ENCODE results near the gene RENBP.

Gene RENBP

DNA sequence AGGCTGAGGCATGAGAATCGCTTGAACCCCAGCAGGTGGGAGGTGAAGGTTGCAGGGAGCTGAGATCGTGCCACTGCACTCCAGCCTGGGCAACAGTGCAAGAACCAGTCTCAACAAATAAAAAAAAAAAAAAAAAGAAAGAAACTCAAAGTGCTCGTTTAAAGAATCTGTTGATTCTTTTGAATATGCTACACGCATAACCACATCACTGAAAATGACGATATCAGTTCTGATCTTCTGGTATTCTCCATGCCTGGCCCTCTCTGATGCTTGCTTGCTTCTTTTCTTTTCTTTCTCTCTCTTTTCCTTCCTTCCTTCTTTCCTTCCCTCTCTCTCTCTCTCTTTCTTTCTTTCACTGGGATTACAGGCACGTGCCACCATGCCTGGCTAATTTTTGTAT lies 32.6 kb downstream of the RENBP start:
- DNase-seq: no peak

DNA sequence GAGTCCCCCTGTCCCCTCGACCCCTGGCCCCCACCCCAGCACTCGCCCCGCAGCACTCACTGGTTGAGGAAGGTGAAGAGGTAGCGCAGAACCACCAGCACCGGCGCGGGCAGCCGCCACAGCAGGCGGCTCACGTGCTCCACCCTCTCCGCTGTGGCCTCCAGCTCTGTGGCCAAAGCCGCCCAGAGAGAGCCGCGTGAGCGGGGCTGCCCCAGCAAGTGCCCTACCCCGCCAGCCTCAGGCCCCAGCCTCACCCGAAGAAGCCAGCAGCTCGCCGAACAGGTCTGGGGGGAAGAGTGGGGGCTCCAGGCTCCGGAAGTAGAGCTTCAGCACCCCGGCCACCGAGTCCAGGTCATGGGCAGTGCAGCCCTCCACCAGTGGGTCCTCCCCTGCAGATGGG lies 34.0 kb downstream of the RENBP start:
- DNase-seq: no peak

DNA sequence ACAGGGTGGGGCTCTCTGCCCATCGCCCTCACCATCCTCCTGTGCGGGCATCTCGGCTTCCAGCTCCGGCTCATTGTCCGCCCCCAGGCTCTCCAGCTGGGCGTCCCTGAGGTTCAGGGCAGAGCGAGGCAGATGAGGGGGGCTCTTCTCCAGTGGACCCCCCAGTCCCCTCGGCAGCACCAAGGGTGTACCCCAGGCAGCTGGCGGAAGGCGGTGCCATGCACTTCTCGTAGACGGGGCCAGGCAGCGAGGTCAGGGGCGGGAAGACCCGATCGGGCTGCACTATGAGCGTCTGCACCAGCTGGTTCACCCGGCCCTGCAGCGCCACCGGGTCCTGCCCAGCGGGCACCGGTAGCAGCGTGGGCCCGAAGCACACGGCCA lies 34.5 kb downstream of the RENBP start:
- no peak for DNase-seq

DNA sequence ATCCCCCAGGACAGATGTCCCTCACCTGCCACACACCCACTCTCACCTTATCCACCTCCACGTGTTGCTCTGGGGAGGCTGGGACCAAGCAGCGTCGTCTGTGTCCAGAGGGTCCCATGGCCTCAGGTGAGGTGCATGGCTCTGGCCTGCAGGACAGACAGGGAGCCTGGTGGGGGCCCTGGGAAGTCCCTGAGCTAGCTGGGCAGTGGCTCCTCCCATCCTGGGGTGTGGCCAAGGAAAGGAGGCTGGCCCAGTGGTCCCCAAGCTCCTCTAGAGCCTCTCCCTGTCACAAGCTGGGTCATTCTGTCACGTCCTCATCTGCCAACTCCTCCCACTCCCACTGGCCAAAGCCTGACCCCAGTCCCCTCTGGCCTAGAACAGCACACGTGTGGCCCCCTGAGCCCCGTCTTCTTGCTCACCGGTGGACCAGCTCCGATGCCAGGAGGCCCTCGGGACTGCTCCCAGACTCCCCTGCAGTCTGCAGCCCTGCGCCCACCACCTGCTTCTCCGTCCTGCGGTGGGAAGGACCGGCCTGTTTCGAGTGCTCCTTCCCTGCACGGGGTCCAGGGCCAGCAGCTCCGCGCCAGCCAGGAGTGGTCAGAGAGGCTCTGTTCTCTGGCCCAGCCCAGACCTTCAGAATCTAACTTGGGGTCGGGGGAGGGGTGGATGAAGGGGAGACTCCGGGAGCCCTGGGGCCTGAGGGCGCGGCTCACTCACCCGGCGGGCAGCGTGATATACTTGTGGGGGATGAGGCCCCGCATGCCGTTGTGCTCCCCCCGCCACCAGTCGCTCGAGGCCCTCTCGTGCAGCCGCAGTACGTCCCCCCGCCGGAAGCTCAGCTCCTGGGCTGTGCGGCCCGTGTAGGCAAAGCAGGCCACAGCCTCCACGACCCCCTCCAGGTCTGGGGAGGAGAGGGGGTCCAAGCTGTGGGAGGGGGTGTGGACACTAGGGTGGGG lies 35.1 kb downstream of the RENBP start:
- DNase-seq: no peak

DNA sequence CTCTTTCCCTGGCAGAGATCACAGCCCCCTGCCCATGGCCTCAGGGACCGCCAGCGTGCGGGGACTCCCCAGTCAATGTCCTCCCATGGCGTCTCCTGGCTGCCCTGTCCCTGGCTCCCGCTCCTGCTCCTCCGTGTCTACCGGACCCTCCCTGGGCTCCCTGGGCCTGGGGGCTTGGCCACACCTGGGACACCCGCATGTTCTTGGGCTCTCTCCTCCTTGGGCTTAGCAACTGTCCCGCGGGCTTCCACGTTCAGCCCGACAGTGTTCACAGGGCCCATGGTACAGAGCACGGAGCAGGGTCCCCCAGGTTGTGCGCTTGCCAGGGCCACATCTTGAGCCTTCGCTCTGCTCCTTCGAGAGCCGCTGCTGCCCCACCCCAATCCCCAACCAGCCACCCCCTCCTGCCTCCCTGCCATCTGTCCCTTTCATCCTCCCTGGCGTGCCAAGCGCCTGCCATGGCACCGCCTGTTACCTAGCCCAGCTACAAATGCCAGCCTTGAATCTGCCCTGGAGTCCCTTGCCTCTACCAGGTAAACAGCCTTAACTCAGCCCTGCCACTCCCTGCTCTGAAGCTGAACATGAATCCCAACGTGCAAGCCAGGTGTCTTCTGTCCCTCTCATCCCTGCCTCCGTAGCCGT lies 36.1 kb downstream of the RENBP start:
- no peak for DNase-seq

DNA sequence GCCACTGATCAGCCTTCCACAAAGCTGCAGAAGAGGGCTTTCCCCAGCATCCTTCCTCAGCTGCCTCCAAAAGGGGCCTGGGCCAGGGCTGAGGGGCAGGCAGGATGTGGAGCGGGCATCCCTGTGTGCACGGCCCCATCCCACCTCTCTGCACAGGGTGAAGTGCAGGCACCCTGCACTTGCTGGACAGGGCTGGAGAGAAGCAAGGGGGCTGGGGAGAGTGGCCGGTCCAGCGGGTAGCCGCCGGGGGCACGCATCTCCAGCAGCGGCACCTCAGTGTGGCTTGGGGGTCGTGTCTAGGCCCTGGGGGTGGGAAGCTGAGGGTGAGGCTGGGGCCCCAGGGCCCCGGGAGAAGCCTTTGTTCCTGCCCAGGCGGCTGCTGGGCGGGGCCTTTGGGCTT lies 37.0 kb downstream of the RENBP start:
- no peak for DNase-seq

DNA sequence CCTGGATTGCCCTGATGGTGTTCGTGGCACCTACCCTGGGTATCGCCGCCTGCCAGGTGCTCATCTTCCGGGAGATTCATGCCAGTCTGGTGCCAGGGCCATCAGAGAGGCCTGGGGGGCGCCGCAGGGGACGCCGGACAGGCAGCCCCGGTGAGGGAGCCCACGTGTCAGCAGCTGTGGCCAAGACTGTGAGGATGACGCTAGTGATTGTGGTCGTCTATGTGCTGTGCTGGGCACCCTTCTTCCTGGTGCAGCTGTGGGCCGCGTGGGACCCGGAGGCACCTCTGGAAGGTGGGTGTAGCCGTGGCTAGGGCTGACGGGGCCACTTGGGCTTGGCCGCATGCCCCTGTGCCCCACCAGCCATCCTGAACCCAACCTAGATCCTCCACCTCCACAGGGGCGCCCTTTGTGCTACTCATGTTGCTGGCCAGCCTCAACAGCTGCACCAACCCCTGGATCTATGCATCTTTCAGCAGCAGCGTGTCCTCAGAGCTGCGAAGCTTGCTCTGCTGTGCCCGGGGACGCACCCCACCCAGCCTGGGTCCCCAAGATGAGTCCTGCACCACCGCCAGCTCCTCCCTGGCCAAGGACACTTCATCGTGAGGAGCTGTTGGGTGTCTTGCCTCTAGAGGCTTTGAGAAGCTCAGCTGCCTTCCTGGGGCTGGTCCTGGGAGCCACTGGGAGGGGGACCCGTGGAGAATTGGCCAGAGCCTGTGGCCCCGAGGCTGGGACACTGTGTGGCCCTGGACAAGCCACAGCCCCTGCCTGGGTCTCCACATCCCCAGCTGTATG lies 38.1 kb downstream of the RENBP start:
- DNase-seq: no peak

DNA sequence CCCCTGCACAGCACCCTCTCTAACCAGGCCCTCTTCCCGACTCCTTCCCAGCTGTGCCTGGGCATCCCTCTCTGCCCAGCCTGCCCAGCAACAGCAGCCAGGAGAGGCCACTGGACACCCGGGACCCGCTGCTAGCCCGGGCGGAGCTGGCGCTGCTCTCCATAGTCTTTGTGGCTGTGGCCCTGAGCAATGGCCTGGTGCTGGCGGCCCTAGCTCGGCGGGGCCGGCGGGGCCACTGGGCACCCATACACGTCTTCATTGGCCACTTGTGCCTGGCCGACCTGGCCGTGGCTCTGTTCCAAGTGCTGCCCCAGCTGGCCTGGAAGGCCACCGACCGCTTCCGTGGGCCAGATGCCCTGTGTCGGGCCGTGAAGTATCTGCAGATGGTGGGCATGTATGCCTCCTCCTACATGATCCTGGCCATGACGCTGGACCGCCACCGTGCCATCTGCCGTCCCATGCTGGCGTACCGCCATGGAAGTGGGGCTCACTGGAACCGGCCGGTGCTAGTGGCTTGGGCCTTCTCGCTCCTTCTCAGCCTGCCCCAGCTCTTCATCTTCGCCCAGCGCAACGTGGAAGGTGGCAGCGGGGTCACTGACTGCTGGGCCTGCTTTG lies 38.9 kb downstream of the RENBP start:
- DNase-seq: no peak

DNA sequence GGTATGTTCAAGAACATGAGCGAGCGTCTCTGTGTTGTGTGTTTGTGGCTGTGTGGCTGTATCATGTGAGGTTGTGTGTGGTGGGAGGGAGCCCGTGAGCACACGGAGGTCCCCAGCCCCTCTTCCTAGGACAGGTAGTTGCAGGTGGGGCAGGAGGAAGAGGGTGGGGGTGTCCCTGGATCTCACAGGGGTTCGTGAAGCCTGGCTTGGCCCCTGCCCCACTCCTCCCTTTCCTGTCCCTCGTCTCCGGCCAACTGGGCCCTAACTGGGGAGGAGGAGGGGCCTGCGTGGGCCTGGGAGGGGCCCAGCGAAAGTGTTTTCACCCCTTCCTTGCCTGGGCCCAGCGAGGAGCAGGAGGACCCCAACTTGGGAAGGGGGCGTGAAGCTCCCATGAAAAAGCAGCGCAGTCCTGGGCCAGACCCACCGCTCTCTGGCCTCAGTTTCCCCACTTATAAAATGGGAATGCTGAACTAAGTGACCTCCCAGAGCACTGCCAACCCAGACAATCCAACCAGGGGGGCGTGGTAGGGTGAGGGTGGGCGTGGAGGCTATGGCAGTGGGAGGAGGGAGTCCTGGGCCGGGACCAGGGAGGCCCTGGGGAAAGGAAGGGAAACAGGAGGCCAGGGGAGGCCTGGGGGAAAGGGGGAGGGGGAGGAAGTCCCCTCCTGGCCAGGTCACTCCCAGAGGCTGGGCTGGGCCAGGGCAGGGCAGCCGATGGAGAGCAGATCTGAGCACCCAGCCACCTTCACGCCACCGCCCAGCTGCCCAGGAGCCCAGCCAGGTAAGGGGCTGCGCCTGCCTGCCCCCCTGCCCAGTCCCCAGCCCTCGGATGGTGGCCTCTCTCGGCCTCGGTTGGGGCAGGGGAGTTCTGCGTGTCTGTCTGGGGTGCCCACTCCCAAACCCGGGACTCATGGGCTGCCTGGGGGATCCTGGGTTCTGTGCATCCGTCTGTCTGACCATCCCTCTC lies 40.2 kb downstream of the RENBP start, which contains the start of gene AVPR2:
TSS of gene AVPR2 (plus strand) at position 683 of the 967 bp plus-strand sequence. CDS start 473 bp downstream, outside the sequence.
- no peak for DNase-seq

DNA sequence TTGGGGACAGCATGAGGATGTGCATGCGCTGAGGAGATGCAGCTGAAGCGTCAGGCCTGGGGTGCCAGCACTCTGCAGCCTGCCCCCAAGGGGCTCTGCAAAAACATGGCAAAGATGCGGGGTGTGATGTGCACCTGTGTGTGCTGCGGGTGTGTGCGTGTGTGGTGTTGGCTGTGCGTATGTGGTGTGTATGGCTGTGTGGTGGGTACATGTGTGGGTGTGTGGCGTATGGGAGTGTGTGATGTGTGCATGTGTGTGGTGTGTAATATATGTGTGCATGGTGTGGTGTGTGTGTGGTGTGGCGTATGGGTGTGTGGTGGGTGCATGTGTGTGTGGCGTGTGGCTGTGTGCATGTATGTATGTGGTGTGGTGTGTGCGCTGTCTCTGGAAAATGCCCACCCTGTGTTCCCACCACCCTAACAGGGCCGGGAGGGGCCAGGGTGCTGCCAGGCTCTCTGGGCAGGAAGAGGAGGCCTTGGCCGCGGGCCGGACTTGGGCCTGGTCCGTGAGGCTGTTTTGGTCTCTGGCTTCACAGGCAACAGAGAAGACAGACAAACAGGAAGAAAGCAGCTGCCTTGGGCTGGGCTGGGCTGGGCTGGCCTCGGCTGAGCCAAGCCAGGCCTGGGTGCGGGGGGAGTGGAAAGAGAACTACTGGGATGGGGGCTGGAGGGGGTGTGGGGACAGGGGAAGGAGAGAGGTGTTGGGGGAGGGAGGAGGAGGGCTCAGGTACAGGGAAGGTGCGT lies 41.0 kb downstream of the RENBP start:
- DNase-seq: no peak

DNA sequence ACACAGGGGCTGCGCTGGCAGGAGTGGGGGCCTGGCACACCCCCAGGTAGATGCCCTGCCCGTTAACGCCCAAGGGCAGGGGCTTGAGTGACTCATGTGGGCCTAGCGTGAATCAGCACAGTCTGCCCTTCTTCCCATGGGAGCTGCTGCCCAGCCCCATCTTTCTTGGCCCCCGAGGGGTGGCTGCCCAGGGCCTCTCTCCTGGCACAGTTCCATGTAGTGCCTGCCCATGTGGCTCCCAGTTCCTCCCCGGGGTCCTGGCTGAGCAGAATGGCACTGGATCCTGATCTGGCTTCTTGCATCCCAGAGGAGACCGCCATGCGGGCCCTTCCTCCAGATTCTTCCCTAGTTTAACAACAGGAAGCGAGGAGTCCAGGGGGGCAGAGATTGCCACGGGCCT lies 42.1 kb downstream of the RENBP start:
- no peak for DNase-seq

DNA sequence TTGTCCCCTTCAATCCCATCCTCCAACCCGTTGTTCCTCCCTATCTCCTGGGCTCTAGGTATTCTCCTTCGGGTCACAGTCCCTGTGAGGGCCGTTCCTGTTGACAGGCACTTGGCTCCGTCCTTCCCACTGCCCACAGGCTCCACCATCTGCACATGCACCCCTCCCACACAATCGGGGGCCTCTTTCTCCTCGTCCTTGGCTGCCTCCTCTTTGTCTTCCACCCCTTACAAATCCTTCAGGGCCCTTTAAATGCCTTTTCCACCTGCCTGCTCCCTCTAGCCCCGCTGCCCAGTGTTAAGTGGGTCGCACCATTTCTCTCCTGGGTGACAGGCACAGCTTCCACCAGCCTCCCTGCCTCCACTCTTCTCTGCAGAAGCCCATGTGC lies 42.7 kb downstream of the RENBP start:
- no peak for DNase-seq

DNA sequence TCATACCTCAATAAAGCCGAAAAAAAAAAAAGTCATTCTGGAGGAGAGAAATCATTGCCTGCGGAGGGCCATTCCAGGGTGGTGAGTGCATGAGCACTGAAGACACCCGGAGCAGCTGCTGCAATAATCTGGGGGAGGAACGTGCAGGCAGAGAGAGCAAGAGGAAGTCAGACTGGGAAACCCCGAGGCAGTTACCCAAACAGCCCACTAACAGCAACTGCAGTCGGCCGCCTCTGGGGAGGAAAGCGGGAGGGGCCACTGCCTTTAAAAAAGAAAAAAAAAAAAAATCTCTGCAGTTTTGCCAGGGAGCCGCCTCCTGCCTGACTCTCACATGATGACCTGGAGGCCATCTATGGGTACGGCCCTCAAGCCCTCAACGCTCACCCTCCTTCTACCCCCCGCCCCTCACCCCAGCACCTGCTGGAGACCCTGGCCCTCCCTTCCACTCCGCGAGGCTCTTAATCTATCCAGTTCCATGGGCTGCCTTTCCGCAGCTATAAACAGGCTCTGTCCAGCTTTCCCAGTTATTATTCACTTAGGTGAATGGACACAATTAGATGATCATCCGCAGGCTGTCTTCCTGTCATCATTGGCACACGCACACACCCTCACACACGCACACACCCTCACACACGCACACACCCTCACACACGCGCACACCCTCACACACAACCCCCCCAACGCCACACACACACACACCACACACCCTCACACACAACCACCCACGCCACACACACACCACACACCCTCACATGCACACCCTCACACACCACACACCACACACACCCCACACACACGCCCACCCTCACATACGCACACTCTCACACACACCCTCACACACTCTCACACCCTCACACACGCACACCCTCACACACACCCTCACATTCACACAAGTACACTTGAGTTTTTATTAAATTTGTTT lies 43.4 kb downstream of the RENBP start:
- DNase-seq: peak; percentile 45

DNA sequence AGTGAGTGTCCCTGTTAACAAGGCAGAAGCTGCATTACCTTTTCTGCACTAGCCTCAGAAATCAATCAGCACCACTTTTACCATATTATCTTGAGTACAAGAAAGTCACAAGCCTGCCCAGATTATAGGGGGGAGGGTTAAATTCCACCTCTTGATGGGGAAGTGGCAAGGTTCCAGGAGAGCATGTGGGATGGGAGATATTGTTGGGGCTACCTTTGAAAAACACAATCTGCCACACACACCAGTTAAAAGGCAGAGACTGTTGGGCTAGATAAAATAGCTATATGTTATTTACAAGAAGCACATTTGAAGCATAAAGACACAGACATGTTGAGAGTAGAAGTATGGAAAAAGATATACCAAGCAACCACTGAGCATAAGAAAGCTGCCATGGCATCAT lies 46.5 kb downstream of the RENBP start:
- DNase-seq: no peak

DNA sequence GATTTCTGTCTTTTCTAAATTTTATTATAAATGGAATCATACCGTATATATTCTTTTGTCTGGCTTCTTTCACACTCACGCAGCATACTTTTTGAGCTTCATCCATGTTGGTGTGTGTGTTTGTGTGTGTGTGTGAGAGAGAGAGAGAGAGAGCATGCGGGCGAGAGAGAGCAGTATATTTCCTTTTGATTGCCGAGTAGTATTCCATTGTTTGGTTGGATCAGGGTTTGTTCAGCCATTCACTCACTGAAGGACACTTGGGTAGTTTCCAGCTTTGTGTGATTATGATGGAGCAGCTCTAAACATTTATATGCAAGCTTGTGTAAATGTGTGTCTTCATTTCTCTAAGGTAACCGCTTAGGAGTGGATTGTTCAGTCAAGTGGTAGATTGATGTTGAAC lies 55.3 kb downstream of the RENBP start:
- DNase-seq: no peak

DNA sequence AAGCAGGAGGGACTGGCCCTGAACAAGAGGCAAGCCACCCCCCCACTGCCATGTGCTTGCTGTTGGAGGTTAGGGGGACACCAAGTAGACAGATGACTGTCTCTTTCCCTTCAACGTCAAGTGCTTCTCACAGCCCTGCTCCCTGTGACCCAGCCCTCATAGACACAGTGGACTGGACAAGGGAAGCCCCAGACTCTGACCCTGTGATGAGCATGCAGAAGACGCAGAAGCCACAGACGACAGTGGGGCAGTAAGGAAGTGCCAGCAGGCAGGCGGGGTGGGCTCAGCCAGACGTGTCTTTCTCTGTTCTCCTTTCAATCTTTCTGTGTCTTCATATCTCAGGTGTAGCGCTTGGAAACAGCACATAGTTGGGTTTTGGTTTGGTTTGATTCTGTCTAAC lies 56.1 kb downstream of the RENBP start:
- DNase-seq: no peak

DNA sequence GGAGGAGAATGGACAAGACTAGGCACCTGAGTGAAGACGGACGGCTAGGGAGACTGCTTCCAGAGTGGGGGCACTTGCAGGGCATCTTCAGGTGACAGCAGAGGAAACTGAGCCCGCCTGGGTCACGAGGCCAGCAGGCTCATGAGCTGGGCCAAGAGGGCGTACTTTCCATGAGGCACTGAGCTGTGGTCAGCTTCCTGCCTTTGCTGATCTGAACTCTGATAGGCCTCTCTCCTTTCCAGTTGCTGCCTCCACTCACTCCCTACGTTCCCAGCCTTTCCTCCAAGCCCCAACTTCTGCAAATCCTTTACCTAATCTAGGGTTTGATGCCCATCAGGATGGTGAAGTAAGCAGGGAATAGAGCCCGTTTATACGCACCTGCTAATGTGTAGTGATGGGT lies 57.1 kb downstream of the RENBP start:
- DNase-seq: no peak

DNA sequence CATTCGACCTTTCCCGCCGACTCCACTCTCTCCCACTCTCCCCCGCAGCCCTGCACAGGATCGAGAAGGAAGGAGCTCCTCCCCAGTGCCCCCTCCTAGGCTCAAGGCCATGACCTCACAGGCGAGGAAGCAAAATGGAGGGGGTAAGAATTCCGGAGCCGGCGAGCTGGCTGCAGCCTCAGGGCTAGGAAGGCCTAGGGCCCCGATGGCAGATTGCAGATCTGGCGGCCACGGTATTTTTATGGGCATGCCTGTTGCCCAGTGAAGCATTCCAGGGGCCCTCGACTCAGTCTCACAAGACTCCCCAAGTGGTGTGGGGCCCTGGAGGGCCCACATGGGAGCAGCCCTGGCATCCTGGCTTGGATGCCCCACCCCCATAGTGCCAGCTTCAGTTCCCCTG lies 57.5 kb downstream of the RENBP start:
- DNase-seq: no peak

DNA sequence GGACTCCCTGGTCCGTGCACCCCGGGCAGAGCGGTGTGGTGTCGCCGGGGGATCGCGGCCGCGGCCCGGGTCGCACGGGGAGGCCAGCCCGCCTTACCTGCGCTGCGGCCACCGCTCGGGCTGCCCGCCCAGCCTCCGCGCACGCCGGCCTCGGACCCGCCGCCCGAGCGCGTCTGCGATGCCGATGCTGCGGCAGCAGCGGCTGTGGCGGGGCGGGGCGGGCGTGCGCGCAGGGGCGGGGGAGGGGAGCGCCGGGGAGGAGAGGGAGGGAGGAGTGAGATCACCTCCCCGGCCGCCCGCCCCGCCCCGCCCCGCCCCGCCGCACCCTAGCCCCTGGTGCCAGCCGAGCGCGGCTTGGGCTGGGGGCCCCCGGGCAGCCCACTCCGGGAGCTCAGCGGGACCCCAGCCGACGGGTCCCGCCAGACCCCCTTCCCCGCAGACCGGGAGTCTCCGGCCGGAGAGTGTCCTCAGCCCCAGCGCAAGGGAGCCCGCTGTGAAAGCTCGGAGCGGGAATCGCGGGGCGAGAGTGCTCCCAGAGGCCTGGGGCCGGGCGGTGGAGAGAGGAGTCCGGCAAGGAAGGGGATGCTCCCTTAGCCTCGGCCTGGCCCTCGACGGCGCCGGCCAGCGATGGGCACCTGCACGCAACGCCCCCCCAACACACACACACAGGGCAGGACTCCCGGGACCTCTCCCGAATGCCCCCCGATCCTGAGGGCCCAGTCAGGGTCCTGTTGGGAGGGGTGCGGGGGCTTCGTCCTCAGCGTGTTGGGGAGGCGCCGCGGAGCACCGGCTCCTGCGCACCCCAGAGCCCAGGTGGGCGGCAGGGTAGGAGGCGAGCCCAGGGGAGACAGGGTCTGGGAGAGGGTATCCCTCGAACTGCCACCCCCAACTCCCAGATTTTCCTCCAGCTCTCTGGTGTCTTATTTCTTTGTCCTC lies 58.2 kb downstream of the RENBP start, which contains the start of gene L1CAM:
TSS of gene L1CAM (minus strand) at position 206 of the 936 bp plus-strand sequence. CDS start 10,337 bp downstream, outside the sequence.
- no peak for DNase-seq

Measured in effector CD4-positive, alpha-beta T cell (primary cell).